ENCODE results near the gene GOT1. TPM values are rescaled to one million over a fixed set of nuclear protein-coding genes. Genes with fewer than 3 reads are reported as not detected.

GOT1 gene
- total RNA-seq, 1 experiment from 2014 or later: 38.3 TPM

DNA sequence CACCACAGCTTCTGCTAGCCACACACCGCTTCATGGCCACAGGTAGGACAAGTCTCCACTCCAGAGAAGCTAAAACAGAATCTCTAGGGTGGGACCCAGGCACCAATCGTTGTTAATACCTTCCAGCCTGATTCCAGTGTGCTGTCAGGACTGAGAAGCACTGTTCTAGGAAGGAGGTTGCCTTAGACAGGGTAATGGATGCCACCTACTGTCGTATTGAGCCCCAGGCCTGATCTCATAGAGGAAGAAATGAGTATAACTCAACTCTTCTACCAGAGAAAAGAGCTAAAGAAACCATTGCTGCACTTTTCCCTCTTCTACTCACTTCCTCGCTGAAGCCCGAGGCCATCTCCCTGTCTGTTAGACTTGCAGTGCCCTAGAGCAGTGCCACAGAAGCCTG is 69.5 kb downstream of the GOT1 start:
- peak; percentile 48 for DNase-seq (ENCODE audit: low read depth)

DNA sequence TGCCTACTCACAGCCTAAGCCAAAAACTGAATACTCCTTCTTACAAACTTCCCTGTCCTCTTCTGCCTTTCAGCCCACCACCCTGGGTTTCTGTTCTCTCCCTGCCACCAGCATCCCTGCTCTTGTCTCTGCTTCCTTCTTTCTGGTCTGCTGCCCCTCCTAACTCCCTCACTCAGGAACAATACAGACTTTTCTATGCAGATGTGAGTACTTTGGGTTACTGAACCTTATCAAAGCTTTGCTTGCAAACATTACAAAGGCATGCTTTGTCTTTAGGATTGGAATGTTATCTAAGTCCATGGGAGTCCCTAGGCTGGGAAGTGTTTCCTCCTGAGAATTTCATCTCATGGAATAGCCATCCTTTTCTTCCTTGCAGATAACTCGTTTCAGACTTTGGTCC is 72.3 kb downstream of the GOT1 start:
- no peak for DNase-seq (ENCODE audit: low read depth)

DNA sequence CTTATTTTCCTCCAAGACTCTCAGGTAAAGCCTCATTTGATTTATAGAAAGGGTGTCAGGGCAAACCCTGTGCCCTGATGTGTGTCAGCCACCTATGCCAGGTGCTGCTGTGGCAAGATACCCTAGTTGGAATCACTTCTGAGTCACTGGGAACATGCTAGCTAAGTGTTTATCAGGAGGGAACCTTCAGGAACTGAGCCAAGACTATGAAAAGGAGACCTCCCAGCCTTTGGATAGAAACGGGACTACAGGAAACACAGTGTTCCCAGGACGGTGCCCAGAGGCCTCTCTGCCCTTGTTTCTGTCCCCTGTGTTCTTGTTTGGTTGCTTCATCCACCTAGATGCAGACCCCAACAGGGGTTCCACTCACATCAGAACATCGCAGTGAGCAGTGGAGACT is 72.7 kb downstream of the GOT1 start:
- DNase-seq (ENCODE audit: low read depth): peak; percentile 52

DNA sequence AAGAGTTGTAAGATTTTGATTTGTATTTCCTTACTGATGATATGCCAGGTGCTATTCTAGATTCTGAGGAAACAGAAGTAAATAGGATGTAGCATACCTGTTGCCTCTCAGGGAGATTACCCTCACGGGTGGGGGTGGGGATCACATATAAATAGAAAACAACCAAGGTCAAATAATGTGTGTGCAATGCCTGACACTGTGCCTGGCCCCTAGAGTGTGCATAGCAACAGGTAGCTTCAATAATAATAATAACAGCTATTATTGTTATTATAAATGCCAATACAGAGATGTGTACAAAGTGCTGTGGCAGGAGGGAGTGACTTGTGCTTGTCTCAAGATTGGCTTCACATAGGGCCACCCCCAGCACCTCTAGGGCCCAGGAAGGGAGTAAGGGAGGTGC is 77.2 kb downstream of the GOT1 start:
- no peak for DNase-seq (ENCODE audit: low read depth)

DNA sequence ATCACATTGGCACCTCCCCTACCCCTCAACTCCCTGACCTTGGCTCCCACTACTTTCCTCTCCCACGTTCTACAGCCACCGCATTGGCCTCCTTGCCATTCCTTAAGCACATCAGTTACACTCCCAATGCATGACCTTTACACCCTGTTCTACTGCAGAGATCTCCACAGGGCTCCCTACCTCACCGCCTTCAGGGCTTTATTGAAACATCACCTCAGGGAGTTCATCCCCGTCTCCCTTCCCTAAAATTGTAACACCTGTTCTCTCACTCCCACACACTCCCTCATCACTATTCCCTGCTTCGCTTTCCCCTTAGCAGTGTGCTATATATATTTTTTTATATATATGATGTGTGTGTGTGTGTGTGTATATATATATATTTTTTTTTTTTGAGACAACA is 82.8 kb downstream of the GOT1 start:
- DNase-seq (ENCODE audit: low read depth): no peak

Other genes starting within 250 kb of the GOT1 start
- gene HPSE2, start 194.8 kb downstream of the GOT1 start, total RNA-seq (2014; rRNA removed; shearing (Covaris generic)): 0.57 and 0.86 TPM in 2 replicates
- 1.6 and 2.4 TPM in 2 replicates for gene CNNM1, start 101.3 kb downstream of the GOT1 start, total RNA-seq (2014; rRNA removed; shearing (Covaris generic))
- gene NKX2-3, start 102.3 kb upstream of the GOT1 start, total RNA-seq (2014; rRNA removed; shearing (Covaris generic)): 0.12 TPM in 1 of 2 replicates, not detected in the other
- gene SLC25A28, start 189.8 kb upstream of the GOT1 start, total RNA-seq (2014; rRNA removed; shearing (Covaris generic)): 36.5 and 47.9 TPM in 2 replicates
- 10.0 and 17.4 TPM in 2 replicates for gene ENTPD7, start 228.9 kb upstream of the GOT1 start, total RNA-seq (2014; rRNA removed; shearing (Covaris generic))